ENCODE data around the gene PPM1L. TPM values are rescaled to one million over a fixed set of nuclear protein-coding genes. Genes with fewer than 3 reads are reported as not detected.

The PPM1L gene
- total RNA-seq, 1 donor from 2014 or later, result 14.2 TPM

DNA sequence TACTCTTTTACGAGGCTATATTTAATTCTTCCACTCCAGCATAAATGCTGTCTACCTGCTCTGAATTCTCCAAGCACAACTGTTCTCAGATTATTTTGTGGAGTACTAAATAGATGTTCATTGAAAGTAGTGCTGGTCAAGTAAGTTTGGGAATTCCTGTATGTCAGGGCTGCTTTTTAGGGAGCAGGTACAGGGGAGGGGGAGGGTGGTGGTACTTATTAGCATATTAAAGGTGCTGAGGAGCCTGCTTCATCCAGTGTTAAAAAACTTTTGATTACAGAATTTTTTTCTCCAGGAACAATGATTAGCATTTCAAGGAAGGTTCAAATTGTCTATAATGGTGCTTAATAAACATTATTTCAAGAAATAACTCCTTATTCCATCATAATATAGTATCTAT lies 59.2 kb downstream of the PPM1L start:
- Histone ChIP-seq H3K27me3 (no peaks in the 10 kb centered on the region), H3K4me3 (no peak overlapping the region), H3K4me1 (peaks cover 16% of the 10 kb centered on the region), H3K36me3 (no peaks in the 10 kb centered on the region), H3K9me3 (no peaks in the 10 kb centered on the region), H3K27ac (no peak overlapping the region)
- TF ChIP-seq POLR2AphosphoS5 (IDR thresholded peaks at IDR 0.05; ENCODE audit: insufficient read depth in 1 of 2, low read depth in 1 of 2) (no peak), POLR2A (IDR thresholded peaks at IDR 0.05) (no peak)
- TF ChIP-seq, protein P1, sequence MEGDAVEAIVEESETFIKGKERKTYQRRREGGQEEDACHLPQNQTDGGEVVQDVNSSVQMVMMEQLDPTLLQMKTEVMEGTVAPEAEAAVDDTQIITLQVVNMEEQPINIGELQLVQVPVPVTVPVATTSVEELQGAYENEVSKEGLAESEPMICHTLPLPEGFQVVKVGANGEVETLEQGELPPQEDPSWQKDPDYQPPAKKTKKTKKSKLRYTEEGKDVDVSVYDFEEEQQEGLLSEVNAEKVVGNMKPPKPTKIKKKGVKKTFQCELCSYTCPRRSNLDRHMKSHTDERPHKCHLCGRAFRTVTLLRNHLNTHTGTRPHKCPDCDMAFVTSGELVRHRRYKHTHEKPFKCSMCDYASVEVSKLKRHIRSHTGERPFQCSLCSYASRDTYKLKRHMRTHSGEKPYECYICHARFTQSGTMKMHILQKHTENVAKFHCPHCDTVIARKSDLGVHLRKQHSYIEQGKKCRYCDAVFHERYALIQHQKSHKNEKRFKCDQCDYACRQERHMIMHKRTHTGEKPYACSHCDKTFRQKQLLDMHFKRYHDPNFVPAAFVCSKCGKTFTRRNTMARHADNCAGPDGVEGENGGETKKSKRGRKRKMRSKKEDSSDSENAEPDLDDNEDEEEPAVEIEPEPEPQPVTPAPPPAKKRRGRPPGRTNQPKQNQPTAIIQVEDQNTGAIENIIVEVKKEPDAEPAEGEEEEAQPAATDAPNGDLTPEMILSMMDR (IDR thresholded peaks at IDR 0.05), result no peak
- intact Hi-C loops (cut with DNase I), result no loop called here
- no peak for DNase-seq (ENCODE audit: extremely low spot score in 2 of 2)

GRCh38 chr3:160820022-160820421 lies 64.0 kb downstream of the PPM1L start:
- Histone ChIP-seq H3K36me3 (no peaks in the 10 kb centered on the region), H3K4me1 (no peaks in the 10 kb centered on the region), H3K27ac (no peak overlapping the region), H3K9me3 (no peaks in the 10 kb centered on the region), H3K27me3 (no peaks in the 10 kb centered on the region), H3K4me3 (no peak overlapping the region)
- DNase-seq (ENCODE audit: extremely low spot score in 2 of 2), result no peak
- intact Hi-C loops (cut with DNase I), result no loop called here
- TF ChIP-seq, protein P1 (IDR thresholded peaks at IDR 0.05), result no peak
- TF ChIP-seq POLR2A (IDR thresholded peaks at IDR 0.05) (no peak), POLR2AphosphoS5 (IDR thresholded peaks at IDR 0.05; ENCODE audit: insufficient read depth in 1 of 2, low read depth in 1 of 2) (no peak)

GRCh38 chr3:160820430-160820829 lies 64.4 kb downstream of the PPM1L start:
- intact Hi-C loops (cut with DNase I), result no loop called here
- no peak for TF ChIP-seq POLR2AphosphoS5 (IDR thresholded peaks at IDR 0.05; ENCODE audit: insufficient read depth in 1 of 2, low read depth in 1 of 2)

DNA sequence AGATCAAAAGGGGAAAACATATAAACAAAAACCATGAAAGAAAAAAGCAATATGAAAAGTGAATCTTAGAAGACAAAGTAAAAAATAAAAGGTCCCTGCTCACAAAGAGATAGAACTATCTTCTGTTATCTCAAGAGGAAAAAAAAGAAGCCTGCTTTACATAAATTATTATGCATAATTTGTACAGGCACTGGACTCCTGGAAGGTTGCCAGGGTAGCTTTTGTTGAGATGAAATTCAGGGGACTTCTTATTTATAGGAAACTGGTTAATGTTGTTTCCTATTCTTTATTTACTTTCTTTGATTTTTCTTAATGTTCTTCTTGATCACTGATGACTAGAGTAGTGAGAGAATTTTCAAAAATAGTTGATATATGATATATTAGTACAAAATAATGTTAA lies 66.9 kb downstream of the PPM1L start:
- DNase-seq (ENCODE audit: extremely low spot score in 2 of 2), result no peak
- Histone ChIP-seq H3K9me3 (no peaks in the 10 kb centered on the region), H3K4me1 (no peaks in the 10 kb centered on the region), H3K4me3 (no peak overlapping the region), H3K27ac (no peak overlapping the region), H3K27me3 (no peaks in the 10 kb centered on the region), H3K36me3 (no peaks in the 10 kb centered on the region)
- intact Hi-C loops (cut with DNase I), result no loop called here
- TF ChIP-seq, protein P1 (IDR thresholded peaks at IDR 0.05), result no peak
- TF ChIP-seq POLR2AphosphoS5 (IDR thresholded peaks at IDR 0.05; ENCODE audit: insufficient read depth in 1 of 2, low read depth in 1 of 2), result no peak
- no peak for TF ChIP-seq POLR2A (IDR thresholded peaks at IDR 0.05)

More at GRCh38 chr3:160820430-160820829, 64.4 kb downstream of the PPM1L start:
- Histone ChIP-seq H3K36me3 (no peaks in the 10 kb centered on the region), H3K4me3 (no peak overlapping the region), H3K27me3 (no peaks in the 10 kb centered on the region), H3K27ac (no peak overlapping the region), H3K4me1 (no peaks in the 10 kb centered on the region), H3K9me3 (no peaks in the 10 kb centered on the region)
- DNase-seq (ENCODE audit: extremely low spot score in 2 of 2), result no peak

GRCh38 chr3:160825311-160825800 lies 69.3 kb downstream of the PPM1L start:
- DNase-seq (ENCODE audit: extremely low spot score in 2 of 2), result no peak
- H3K27me3 ChIP-seq, result no peaks in the 10 kb centered on the region
- H3K27ac ChIP-seq, result no peak overlapping the region
- intact Hi-C loops (cut with DNase I), result no loop called here
- H3K4me1 ChIP-seq, result no peaks in the 10 kb centered on the region
- no peaks in the 10 kb centered on the region for H3K36me3 ChIP-seq
- H3K4me3 ChIP-seq, result no peak overlapping the region
- no peaks in the 10 kb centered on the region for H3K9me3 ChIP-seq
- TF ChIP-seq, protein P1 (IDR thresholded peaks at IDR 0.05), result no peak
- TF ChIP-seq POLR2AphosphoS5 (IDR thresholded peaks at IDR 0.05; ENCODE audit: insufficient read depth in 1 of 2, low read depth in 1 of 2) (no peak), POLR2A (IDR thresholded peaks at IDR 0.05) (no peak)

Data from vagina (tissue), 2 donors.